Myocyte (in vitro differentiated cells): ENCODE data around the gene HMGCR. TPM values are rescaled to one million over a fixed set of nuclear protein-coding genes. Genes with fewer than 3 reads are reported as not detected.

Experiments
- DNase-seq: peaks from one replicate; pipeline ENCODE4 v3.0.0-alpha.2; 2012; ENCODE audit warnings: low read depth
- total RNA-seq: library from RNA; depleted of rRNA; stranded (reverse); fragments of >200 nt; gene quantifications from 2 replicates; pipeline ENCODE4 v1.2.3, GENCODE V29; 2014

Gene HMGCR
- total RNA-seq, 1 donor from 2014 or later = 118 TPM

GRCh38 chr5:75380099-75380498, 43.1 kb downstream of the HMGCR start:
- no peak for DNase-seq

- no peak for DNase-seq
Observed at GRCh38 chr5:75381456-75381855, 44.4 kb downstream of the HMGCR start.

DNA sequence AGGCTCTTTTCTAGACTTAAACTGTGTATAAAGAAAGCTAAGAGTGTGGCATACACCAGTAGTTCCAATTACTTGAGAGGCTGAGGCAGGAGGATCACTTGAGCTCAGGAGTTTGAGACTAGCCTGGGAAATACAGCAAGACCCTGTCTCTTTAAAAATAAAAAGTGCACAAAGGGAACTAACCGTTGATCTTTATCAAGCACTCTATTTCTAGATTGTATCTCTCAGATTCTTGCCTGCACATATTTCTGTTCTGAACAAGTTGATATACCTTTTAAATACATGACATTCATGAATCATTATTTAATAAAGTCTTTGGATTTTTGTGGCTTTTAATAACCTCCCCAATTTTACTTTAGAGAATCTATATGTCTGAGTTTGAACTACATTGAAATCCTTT, 47.2 kb downstream of the HMGCR start:
- no peak for DNase-seq

DNA sequence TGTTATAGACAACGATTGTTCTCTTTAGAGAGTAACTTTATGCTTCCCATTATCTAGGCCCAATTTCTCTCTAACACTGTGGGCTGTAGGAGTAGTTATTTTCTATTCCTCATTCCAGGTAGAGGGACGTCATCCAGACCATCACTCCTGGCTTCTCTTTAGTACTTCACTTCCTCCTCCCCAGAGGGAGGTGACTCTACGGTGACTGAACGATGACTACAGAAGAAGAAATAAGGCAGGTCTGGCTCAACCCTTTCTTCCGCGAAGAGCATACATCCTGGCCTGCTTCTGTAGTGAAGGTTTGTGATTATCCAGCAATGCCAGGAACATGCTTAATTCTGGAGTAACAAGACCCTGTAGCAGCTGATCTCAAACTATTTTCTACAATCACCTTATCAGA, 50.8 kb downstream of the HMGCR start:
- DNase-seq = no peak

GRCh38 chr5:75389430-75389829, 52.4 kb downstream of the HMGCR start:
- no peak for DNase-seq

DNA sequence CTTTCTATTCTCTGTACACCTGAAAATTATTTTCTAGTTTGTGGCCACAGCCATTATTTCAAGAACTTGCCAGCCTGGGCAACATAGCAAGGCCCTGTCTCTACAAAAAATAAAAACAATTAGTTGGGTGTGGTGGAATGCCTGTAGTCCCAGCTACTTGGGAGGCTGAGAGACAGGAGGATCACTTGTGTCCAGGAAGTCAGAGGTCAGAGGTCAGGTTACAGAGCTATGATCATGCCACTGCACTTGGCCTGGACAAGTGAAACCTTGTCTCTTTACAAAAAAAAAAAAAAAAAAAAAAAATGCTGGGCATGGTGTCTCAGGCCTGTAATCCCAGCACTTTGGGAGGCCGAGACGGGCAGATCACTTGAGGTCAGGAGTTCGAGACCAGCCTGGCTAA, 58.3 kb downstream of the HMGCR start:
- no peak for DNase-seq

- DNase-seq = no peak
Observed at GRCh38 chr5:75405296-75405695, 68.3 kb downstream of the HMGCR start.

Other genes starting within 250 kb of the HMGCR start
- 0.03 TPM in 1 of 2 replicates, not detected in the other for gene ANKRD31, start 100.3 kb upstream of the HMGCR start, total RNA-seq
- 18.2 and 30.1 TPM in 2 replicates for gene CERT1, start 174.4 kb downstream of the HMGCR start, total RNA-seq
- gene POLK, start 174.7 kb downstream of the HMGCR start, total RNA-seq = 37.7 and 40.1 TPM in 2 replicates